Ascending aorta (tissue), 2 donors: ENCODE results near the gene IGSF3. TPM values are rescaled to one million over a fixed set of nuclear protein-coding genes. Genes with fewer than 3 reads are reported as not detected.

Experiments used
- DNase-seq, 2 donors: peaks; one replicate each; pipeline ENCODE4 v3.0.0-alpha.2; 2019; ENCODE audit warnings: low spot score in 2 of 2
- H3K27ac ChIP-seq, 2 donors: fragments of 200-600 bp; sonication (generic); one replicate each; pipeline ENCODE4 v1.5.1; 2016 to 2017; ENCODE audit warnings: mild to moderate bottlenecking in 1 of 2
- H3K27me3 ChIP-seq: fragments of 200-600 bp; sonication (generic); one replicate; pipeline ENCODE4 v1.5.1; 2017
- H3K36me3 ChIP-seq, 2 donors: fragments of 200-600 bp; sonication (generic); one replicate each; pipeline ENCODE4 v1.5.1; 2016
- H3K4me1 ChIP-seq, 2 donors: fragments of 200-600 bp; sonication (generic); one replicate each; pipeline ENCODE4 v1.5.1; 2016 to 2017; ENCODE audit warnings: mild to moderate bottlenecking in 1 of 2
- H3K4me3 ChIP-seq, 2 donors: fragments of 200-600 bp; sonication (generic); one replicate each; pipeline ENCODE4 v1.5.1; 2016 to 2017; ENCODE audit warnings: mild to moderate bottlenecking in 1 of 2
- H3K9me3 ChIP-seq, 2 donors: fragments of 200-600 bp; sonication (generic); one replicate each; pipeline ENCODE4 v1.5.1; 2016
- CTCF ChIP-seq, 3 experiments: fragments of 200-600 bp in 2 of 3; fragments of 450-650 bp in 1 of 3; sonication (generic) in 2 of 3; IDR thresholded peaks; one replicate each; pipeline ENCODE4 v1.5.1; 2016 to 2019; ENCODE audit warnings: antibody characterized with exemption in 3 of 3, mild to moderate bottlenecking in 1 of 3, moderate library complexity in 1 of 3
- intact Hi-C: fragments of 100-400 bp; cut with DNase I; formaldehyde crosslinking; loops from one replicate; pipeline ENCODE4 v1.15.1; 2023
- total RNA-seq: library from RNA; depleted of rRNA; stranded (reverse); fragments of >200 nt; gene quantifications from one replicate; pipeline ENCODE4 v1.1.0, GENCODE V29; 2016

The IGSF3 gene
- total RNA-seq, 1 donor from 2014 or later = 0.64 TPM

GRCh38 chr1:116676291-116676690 lies 8.8 kb upstream of the IGSF3 start:
- intact Hi-C loops = no loop called here
- Histone ChIP-seq H3K4me1 (no peaks in the 10 kb centered on the region), H3K27me3 (no peaks in the 10 kb centered on the region), H3K36me3 (no peaks in the 10 kb centered on the region), H3K9me3 (no peaks in the 10 kb centered on the region), H3K4me3 (no peak overlapping the region), H3K27ac (no peak overlapping the region)
- no peak for TF ChIP-seq CTCF (IDR thresholded peaks at IDR 0.05)
- no peak for DNase-seq

GRCh38 chr1:116674751-116675150 lies 7.2 kb upstream of the IGSF3 start:
- H3K4me1 ChIP-seq = no peaks in the 10 kb centered on the region
- H3K27ac ChIP-seq = no peak overlapping the region
- no peak for TF ChIP-seq CTCF (IDR thresholded peaks at IDR 0.05)
- no peak for DNase-seq
- intact Hi-C loops = no loop called here
- no peaks in the 10 kb centered on the region for H3K27me3 ChIP-seq
- no peaks in the 10 kb centered on the region for H3K36me3 ChIP-seq
- no peak overlapping the region for H3K4me3 ChIP-seq
- no peaks in the 10 kb centered on the region for H3K9me3 ChIP-seq

GRCh38 chr1:116674011-116674531 lies 6.5 kb upstream of the IGSF3 start:
- no peak for TF ChIP-seq CTCF (IDR thresholded peaks at IDR 0.05)
- intact Hi-C loops = no loop called here
- no peak for DNase-seq
- Histone ChIP-seq H3K27ac (no peak overlapping the region), H3K4me3 (no peak overlapping the region), H3K36me3 (no peaks in the 10 kb centered on the region), H3K9me3 (no peaks in the 10 kb centered on the region), H3K27me3 (no peaks in the 10 kb centered on the region), H3K4me1 (no peaks in the 10 kb centered on the region)

- H3K27ac ChIP-seq = no peak overlapping the region
- peaks cover 0 to 1% of the 10 kb centered on the region in 2 donors for H3K4me1 ChIP-seq
- H3K36me3 ChIP-seq = no peaks in the 10 kb centered on the region
- TF ChIP-seq CTCF (IDR thresholded peaks at IDR 0.05) = no peak
- intact Hi-C loops = no loop called here
- no peaks in the 10 kb centered on the region for H3K27me3 ChIP-seq
- H3K9me3 ChIP-seq = no peaks in the 10 kb centered on the region
- no peak for DNase-seq
- no peak overlapping the region for H3K4me3 ChIP-seq
Measured at GRCh38 chr1:116671912-116672311, 4.4 kb upstream of the IGSF3 start.

- Histone ChIP-seq H3K4me1 (peaks cover 0 to 5% of the 10 kb centered on the region in 2 donors), H3K9me3 (no peaks in the 10 kb centered on the region), H3K36me3 (no peaks in the 10 kb centered on the region), H3K4me3 (no peak overlapping the region), H3K27me3 (no peaks in the 10 kb centered on the region), H3K27ac (no peak overlapping the region)
- intact Hi-C loops = no loop called here
- DNase-seq = no peak
- TF ChIP-seq CTCF (IDR thresholded peaks at IDR 0.05) = no peak
Measured at GRCh38 chr1:116671072-116671760, 3.7 kb upstream of the IGSF3 start.
